ENCODE measurements around the gene TFEC. TPM values are rescaled to one million over a fixed set of nuclear protein-coding genes. Genes with fewer than 3 reads are reported as not detected.
"Not testable (repeated sequence)": the region's sequence is repeated elsewhere in the genome, so short reads cannot be mapped to it uniquely, and the experiment has no call there.

Gene TFEC
- total and polyA plus RNA-seq, 10 donors, result 6.8 to 55.7 (median 34.1) TPM

DNA sequence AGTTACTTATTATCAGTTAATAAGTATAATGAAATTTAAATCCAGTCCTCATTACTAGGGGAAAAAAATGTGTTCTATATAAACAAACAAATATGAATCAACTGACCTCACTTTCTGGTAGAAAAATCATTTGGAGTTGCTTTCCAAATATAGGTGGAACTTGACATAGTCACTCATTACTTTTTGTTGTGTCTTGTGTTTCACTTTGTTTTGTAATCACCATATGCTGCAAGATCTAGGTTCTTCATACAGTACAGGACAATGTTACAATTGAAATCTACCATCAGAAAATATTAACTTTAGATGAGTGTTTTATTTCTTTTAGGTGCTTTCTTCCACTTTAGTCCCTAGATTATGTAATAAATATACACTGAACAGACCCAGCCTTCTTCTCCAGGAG is 16.9 kb downstream of the TFEC start:
- TF ChIP-seq CTCF (IDR thresholded peaks at IDR 0.05 in 8 of 11, conservative IDR thresholded peaks at IDR 0.05 in 3 of 11) (no peak), POLR2AphosphoS5 (IDR thresholded peaks at IDR 0.05) (no peak), POLR2A (IDR thresholded peaks at IDR 0.05) (no peak)

DNA sequence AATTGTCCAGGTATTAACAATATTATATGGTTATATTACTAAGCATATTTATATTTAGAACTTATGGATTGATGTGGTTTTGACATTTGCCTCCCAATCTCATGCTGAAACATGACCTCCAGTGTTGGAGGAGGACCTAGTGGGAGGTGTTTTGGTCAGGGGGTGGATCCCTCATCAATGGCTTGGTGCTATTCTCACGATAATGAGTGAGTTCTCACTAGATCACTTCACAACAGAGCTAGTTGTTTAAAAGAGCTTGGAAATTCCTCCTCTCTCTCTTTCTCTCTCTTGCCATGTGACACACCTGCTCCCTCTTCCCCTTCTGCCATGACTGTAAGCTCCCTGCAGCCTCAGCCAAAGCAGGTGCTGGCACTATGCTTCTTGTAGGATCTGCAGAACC is 19.0 kb downstream of the TFEC start:
- no peak for DNase-seq
- no peaks in the 10 kb centered on the region for H3K27me3 ChIP-seq (replicated peaks in 1 of 7)
- no peak overlapping the region for H3K4me3 ChIP-seq
- no peak overlapping the region for H3K27ac ChIP-seq
- intact Hi-C loops (cut with DNase I; ENCODE audit: low total_unique reads), result no loop called here
- H3K9me3 ChIP-seq, result peaks cover 0 to 7% (median 5%) of the 10 kb centered on the region in 8 donors
- no peaks in the 10 kb centered on the region for H3K36me3 ChIP-seq
- WGBS, 5 donors, result 0 to 48% (median 0%) methylated on average over 1 of the region's 1 CpG
- peaks cover 0 to 9% (median 0%) of the 10 kb centered on the region in 6 donors for H3K4me1 ChIP-seq
- no peak for TF ChIP-seq CTCF (IDR thresholded peaks at IDR 0.05 in 8 of 11, conservative IDR thresholded peaks at IDR 0.05 in 3 of 11)
- TF ChIP-seq POLR2A (IDR thresholded peaks at IDR 0.05), result no peak
- no peak for TF ChIP-seq POLR2AphosphoS5 (IDR thresholded peaks at IDR 0.05)

More for the DNA sequence above, 16.9 kb downstream of the TFEC start:
- H3K4me1 ChIP-seq, result peaks cover 0 to 9% (median 0%) of the 10 kb centered on the region in 6 donors
- H3K36me3 ChIP-seq, result no peaks in the 10 kb centered on the region
- DNase-seq, result no peak
- no peak overlapping the region for H3K27ac ChIP-seq
- H3K4me3 ChIP-seq, result no peak overlapping the region
- intact Hi-C loops (cut with DNase I; ENCODE audit: low total_unique reads), result no loop called here
- no peaks in the 10 kb centered on the region for H3K27me3 ChIP-seq (replicated peaks in 1 of 7)
- H3K9me3 ChIP-seq, result no peaks in the 10 kb centered on the region

GRCh38 chr7:116004762-116005161 is 25.8 kb downstream of the TFEC start:
- WGBS, 5 donors, result 55 to 86% (median 64%) methylated on average over 2 of the region's 2 CpGs
- H3K4me3 ChIP-seq; intact Hi-C loops (cut with DNase I; ENCODE audit: low total_unique reads); H3K4me1 ChIP-seq; H3K36me3 ChIP-seq; H3K27me3 ChIP-seq (replicated peaks in 1 of 7); H3K27ac ChIP-seq; DNase-seq: not testable (repeated sequence)
- H3K9me3 ChIP-seq, result peaks cover 0 to 31% (median 28%) of the 10 kb centered on the region in 8 donors

GRCh38 chr7:115997221-115997620 is 33.3 kb downstream of the TFEC start:
- no peak for TF ChIP-seq POLR2AphosphoS5 (IDR thresholded peaks at IDR 0.05)
- no peak for TF ChIP-seq POLR2A (IDR thresholded peaks at IDR 0.05)
- no peak for TF ChIP-seq CTCF (IDR thresholded peaks at IDR 0.05 in 8 of 11, conservative IDR thresholded peaks at IDR 0.05 in 3 of 11)
- intact Hi-C loops (cut with DNase I; ENCODE audit: low total_unique reads), result no loop called here
- no peak overlapping the region for H3K4me3 ChIP-seq
- no peak overlapping the region for H3K27ac ChIP-seq
- no peaks in the 10 kb centered on the region for H3K27me3 ChIP-seq (replicated peaks in 1 of 7)
- DNase-seq, result no peak
- H3K36me3 ChIP-seq, result no peaks in the 10 kb centered on the region
- H3K4me1 ChIP-seq, result no peaks in the 10 kb centered on the region
- 86 to 94% (median 92%) methylated on average over 4 of the region's 4 CpGs for WGBS, 5 donors
- peaks cover 0 to 8% (median 2%) of the 10 kb centered on the region in 8 donors for H3K9me3 ChIP-seq

DNA sequence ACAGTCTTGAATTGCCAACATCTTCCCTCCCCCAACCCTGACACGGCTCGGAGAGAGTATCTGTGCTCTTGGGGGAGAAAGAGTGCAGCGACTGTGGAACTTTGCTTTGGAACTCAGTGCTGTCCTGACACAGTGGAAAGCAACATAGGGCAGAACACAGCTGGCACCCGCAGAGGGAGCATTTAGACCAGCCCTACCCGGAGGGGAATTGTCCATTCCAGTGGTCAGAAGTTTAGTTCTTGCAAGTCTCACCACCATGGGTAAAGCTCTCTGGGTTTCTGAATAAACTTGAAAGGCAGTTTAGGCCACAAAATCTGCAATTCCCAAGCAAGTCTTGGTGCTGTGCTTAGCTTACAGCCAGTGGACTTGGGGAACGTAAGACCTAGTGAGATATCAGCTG is 34.9 kb downstream of the TFEC start:
- no peak for DNase-seq
- Histone ChIP-seq H3K36me3 (no peaks in the 10 kb centered on the region), H3K27ac (no peak overlapping the region), H3K4me3 (no peak overlapping the region), H3K27me3 (replicated peaks in 1 of 7) (no peaks in the 10 kb centered on the region), H3K9me3 (peaks cover 0 to 8% (median 2%) of the 10 kb centered on the region in 8 donors), H3K4me1 (no peaks in the 10 kb centered on the region)
- intact Hi-C loops (cut with DNase I; ENCODE audit: low total_unique reads), result no loop called here
- 87 to 97% (median 92%) methylated on average over 6 of the region's 6 CpGs for WGBS, 5 donors
- TF ChIP-seq CTCF (IDR thresholded peaks at IDR 0.05 in 8 of 11, conservative IDR thresholded peaks at IDR 0.05 in 3 of 11) (no peak), POLR2A (IDR thresholded peaks at IDR 0.05) (no peak), POLR2AphosphoS5 (IDR thresholded peaks at IDR 0.05) (no peak)

Measured in spleen (tissue), 11 donors.